ENCODE data around the gene PLAAT1.

The PLAAT1 gene

DNA sequence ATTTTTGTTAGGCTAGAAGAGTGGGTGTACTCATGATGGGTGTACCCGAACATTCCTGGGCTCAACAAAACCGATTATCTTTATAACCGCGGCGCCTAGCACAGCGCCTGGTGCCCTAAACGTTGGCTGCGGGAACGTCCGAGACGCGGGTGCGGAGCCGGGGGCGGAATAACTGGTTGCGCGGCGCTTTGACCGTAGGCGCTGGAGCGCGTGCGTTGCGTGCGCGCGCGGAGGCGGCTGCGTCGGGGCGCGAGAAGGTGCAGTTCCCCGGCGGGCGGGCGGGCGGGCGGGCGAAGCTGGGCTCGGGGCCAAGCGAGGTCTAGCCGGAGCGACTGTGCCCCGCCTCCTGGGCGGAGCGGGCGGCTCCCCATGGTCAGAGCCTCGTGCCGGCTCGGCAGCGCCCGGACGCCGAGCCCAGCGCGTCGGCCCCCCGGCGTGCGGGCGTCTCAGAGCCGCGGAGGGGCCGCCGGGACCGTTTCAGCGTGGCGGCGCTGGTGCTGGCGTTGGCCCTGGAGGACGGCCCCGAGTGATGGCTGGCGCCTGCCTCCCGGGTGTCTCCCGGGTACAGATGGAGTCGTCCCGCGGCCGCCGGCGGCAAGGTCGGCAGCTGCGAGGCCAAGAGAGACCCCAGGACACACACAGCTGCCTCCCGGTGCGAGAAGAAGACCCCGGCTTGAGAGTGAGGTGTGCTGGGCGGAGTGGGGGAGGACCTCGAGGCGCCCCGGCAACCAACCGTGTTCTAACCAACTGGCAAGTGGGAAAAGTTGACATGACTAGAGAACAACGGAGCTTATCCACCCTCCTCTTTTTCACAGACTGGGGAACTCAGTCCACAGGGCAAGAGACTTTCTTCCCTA, at the start of gene PLAAT1:
TSS of gene PLAAT1 (plus strand) at position 373 of the 857 bp plus-strand sequence. CDS start 14,429 bp downstream, outside the sequence.
- no peak for FAIRE-seq

DNA sequence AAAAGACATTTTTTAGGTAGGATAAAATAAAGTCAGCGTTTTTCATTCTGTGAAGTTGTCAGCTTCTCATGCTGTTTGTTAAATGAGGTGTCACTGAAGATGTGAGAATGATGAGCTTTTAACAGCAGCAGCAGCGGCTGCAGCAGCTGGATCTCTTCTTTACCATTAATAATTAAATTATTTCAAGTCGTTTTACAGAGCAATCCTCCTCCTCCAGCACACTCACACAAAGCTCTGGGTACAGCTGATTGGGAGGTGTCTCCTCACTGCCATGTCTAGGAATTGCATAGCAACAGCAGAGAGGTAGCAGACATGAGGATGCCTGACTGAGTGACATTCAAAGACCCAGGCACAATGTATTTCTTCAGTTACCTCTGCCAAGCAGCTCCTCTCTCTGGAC, 46.7 kb upstream of the PLAAT1 start:
- peak; percentile 90 for FAIRE-seq

DNA sequence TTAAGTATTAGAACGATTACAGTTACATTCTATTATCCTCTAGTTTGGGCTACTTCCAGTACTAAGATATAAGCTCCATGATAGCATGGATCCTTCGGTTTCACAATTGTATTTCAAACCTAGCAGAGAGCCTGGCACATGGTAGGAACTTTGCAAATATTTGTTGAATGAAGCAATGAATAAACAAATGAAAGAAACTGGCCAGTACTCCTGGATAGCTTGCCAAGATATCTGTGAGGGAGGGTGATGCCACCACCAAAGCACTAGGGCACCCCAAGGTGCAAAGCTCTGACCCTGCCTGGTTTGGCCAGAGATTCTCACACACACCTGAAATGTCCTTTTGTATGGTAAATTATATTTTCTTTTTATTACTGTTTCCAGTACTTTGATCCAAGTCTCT, 44.3 kb upstream of the PLAAT1 start:
- no peak for FAIRE-seq

DNA sequence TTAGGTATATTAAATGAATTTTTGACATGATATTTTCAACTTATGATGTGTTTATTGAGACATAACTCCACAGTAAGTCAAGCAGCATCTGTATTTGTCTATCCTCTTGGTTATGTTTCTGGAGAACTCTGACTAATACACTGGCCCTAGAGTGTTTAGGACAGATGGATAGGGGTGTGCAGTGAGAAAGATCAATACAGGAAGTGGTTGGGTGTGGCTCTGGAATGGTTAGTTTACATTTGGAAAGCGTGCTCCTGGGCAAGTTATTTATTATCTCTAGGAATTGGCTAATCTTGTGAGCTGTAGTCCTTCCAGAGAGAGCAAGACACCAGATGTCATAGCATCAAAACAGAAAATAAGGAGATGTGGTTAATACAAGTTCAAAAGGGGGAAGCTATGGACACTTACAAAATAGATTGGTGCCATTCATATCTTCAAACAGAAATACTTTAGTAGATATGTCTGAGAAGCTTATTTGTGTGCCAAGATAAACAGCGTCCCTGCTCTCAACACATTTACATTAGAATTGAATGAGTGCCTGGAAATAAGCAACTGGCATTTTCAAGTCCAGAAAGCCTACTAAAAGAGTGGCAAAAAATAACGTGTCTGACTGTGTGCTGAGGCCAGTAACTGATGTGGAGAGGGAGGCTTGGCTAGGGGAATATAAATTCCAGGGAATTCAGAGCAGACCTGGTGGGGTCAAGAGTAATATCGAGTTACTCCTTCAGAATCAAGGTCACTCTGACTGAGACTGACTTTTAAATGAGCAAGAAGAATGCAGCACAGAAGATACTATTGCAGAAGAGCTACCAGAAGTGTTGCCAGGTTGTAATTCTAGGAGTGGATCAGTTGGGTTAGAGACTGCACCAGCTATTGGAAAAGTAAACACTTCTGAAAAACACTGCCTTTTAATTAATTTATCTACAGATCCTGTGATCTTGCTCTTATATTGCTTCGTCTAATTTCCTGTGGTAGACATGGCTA, 33.4 kb upstream of the PLAAT1 start:
- peak; percentile 43 for FAIRE-seq

DNA sequence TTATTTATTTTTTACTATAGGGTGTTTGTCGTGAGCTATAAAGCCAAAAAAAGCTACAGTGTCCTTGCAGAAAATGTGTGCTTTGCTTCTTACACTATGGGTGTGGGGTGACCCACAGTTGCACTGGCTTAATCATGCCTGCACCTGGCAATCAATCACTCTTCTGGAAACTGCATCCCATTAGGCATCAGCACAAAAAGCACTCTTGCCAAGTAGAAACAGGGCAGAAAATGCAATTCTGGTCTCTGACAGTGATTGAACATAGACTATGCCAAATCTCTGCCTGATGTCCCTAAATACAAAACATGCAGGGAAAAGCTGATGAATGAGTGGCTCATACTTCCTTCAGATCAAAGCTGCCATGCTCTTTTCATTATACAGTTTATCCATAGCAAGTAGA, 30.4 kb upstream of the PLAAT1 start:
- FAIRE-seq, result no peak

DNA sequence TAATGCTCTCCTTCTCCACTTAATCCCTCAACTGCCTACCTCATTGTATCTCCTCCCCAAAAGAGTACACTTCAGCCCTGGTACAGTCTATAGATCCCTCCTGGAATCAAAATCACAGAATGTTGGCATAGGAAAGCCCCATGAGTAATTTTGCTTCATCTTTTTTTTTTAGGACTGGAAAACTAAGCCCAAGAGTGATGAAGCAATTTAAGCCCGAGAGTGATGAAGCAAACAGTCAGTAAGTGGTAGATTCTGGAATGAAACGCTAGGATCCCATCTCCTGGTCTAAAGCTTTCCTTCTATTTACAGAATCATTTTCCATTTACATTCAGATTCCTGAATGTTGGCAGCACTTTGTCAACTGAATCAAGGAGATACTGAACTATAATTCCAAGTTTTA, 29.8 kb upstream of the PLAAT1 start:
- no peak for FAIRE-seq

DNA sequence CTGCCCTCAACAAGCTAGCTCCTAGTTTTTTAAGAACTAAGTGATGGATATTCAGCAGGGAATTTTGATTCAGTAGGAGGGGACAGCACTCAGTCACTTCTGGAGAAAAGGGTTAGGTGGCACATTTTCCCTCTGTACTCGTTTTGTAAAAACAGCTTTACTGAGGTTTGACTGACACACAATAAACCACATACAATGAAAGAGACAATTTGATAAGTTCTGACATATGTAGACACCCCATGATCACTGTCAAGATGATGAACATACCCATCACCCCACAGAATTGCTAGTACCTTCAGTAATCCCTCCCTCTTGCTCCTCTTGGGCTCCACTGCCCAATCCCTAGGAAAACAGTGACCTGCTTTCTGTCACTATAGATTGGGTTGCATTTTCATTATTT, 29.0 kb upstream of the PLAAT1 start:
- FAIRE-seq, result no peak

DNA sequence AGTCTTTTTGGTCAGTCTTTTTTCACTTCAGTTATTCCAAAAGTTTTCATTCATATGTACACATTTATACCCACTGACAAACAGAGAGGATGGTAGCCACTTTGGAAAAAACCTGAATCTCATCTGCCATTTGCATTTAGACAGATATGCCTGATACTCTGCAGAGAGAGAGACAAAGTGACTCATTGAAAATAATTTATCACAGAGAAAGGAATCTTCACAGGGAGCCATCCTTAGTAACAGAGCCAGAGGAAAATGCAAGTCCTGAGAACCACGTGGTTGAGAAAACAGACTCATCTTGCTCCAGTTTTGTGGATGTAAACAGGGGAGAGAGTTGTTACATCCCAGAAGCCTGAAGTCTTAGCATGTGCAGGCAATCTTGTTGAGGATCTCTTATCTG, 28.2 kb upstream of the PLAAT1 start:
- no peak for FAIRE-seq

DNA sequence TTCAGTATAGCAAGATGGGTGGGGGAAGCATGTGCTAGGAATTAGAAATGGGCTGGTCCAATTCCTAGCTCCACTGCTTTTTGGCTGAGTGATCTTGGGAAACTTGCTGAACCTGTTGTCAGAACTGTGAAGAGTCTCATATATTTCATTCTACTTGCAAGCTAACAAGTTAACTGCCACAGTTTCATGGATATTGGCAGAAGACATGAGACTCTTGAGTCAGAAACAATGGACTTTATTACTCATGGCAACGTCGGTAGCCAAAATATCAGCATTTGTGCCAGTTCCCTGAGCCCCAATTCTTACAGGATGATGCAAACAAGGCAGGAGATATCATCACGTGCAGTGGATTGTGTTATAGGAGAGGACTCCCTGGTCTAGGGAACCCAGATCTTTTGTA, 26.6 kb upstream of the PLAAT1 start:
- FAIRE-seq, result no peak

DNA sequence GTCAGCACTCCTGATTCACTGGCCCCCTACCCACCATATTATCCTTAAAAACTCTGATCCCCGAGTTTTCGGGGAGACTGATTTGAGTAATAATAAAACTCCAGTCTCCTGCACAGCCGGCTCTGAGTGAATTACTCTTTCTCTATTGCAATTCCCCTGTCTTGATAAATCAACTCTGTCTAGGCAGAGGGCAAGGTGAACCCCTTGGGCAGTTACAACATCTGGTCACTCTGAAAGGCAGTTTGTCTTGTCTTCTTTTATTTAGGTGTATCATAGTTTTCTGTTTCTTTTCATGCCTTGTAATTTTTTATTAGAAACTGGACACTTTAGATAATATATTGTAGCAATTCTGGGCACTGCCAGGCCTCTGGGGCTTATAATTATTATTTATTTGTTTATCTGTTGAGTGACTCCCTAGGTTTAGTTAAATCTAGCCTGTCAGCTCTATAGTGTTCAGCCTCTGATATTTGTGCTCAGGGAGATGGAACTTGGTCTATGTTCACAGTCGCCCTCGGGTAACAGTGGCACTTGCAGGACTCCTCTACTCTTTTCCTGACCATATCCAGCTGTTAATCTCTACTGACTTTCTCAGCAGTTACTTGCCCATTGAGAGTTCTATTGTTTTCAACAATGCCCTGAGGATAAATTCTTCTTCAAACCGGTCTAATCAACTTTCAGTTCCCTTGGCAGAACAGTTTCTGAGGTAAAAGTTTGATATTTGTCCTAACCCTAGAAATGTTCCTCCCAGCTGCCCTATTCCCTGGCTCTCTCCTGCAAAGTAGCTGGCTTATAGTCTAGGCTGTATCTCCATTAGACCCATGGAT, 15.5 kb upstream of the PLAAT1 start:
- FAIRE-seq, result no peak

DNA sequence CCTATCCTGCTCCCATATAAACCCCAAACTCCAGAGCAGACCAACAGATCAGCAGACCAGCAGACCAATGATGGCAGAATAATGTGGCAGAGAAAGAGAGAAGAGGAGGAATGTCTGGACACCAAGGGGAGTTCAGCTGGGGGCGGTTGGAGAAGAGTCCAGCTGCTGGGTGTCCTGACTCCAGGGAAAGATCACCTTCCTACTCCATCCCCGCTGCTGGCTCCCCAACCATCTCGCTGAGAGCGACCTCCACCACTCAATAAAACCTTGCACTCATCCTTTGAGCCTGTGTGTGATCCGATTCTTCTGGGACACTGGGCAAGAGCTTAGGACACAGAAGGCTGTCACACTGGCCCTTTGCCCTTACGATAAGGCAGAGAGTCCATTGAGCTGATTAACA, 12.8 kb upstream of the PLAAT1 start:
- FAIRE-seq, result no peak

DNA sequence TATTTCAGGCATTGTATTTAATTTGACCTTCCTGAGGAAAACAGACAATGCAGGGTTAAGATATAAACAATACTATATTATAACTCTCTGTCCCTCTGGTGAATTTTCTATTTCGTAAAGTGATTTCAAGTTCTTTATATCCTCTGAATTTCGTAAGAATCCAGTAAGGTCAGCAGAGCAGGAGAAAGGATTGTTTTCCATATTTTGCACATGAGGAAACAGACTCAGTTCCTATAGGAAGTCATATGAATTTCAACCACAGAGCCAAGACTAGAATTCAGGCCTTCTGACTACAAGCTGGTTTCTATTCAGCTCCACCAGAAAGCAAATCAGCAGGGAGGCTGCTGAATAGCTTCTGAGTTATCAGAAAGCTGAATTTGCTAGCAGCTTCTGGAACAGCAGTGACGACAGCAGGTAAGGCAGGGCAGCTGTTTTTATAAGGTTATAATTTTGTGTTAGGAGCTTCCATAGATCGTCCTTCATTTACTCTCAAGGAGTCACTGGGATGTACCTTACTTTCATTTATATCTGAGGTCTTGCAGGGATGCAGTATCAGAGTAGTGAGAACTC, 11.1 kb upstream of the PLAAT1 start:
- FAIRE-seq, result no peak

DNA sequence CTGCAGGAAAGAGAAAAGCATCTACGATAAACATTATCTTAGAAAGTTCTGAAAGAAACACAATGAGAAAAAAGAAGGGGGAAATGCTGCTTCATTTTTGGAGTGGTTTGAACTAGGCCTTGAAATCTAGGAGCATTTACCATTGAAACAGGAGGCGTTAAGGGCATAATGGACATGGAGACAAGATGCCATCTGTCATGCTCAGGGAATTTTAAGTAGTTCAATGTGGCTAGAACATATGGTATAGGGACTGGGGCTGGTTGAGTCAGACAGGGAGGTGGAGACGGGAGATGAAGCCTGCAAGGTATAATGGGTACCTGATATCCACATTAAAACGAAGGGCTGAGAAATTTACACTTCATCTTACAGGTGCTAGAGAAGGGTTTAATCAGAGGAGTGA, 10.4 kb upstream of the PLAAT1 start:
- no peak for FAIRE-seq

DNA sequence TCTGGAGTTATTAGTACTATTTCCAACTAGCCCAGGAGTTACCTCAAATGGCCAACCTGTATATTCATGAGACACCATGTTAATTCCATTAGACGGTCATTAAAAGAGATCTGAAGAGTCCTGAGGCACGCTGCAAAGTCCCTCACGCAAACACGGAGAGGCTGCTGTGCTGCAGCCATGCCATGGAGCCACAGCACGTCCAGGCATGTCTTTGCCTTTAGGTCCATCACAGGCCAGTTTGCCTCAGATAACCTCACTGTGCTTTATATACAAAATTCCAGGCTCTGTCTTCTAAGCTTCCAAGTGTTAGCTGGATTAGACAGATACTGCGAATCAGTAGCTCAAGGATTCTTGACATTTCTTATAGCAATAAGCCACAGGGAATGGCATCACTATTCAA, 9.8 kb upstream of the PLAAT1 start:
- FAIRE-seq, result no peak

DNA sequence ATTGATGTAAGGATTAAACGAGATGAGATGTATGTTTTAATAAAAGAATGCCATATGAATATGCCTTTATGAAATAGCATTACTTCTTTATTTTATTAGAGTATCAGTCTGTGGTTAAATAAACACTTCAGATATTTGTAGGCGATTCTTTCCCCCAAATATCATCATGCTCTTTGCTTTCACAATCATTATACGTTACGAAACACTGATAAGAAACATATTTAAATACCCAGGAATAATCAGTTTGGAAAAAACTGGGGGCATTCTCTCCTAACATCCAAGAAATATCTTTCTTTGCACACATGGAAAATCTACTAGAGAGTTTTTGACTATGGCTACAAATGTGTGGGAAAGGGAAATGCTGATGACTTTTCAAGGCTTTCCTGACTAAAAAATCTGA, 4.4 kb upstream of the PLAAT1 start:
- FAIRE-seq, result no peak

DNA sequence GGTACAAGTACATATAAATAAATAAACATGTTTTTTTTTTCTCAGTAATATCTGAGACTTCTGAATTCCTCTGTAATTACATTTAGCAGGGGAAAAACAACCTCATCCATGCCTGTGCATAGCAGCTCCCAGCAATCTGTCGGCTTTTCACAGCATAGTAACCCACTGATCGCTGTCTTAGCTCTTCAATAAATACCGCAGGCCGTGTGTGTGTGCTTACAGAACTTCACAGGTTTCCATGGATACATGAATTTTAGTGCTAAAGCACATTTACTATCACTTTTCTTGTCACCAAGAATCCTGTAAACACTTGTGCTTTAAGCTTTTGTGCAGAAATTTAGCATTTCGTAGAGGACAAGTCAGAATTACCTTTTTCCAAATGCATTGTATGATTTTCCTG, 4.0 kb upstream of the PLAAT1 start:
- FAIRE-seq, result no peak

DNA sequence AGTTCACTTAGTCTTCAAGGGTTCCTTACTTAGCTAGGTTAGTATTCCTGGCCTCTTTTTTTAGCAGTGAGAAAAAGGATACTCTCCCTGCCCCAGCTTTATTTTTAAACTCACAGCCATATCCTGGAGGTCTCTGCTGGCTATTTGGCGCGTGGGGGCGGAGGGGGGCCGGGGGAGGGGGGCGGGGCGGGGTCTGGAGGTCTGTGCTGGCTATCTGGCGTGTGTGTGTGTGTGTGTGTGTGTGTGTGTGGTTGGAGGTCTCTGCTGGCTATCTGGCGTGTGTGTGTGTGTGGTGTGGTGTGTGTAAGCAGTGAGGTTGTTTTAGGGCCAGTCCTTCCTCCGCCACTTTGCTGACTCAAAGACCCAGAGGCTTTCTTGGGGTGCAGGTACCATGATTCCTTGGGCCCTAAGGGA, 579 bp upstream of the PLAAT1 start:
- FAIRE-seq, result no peak

DNA sequence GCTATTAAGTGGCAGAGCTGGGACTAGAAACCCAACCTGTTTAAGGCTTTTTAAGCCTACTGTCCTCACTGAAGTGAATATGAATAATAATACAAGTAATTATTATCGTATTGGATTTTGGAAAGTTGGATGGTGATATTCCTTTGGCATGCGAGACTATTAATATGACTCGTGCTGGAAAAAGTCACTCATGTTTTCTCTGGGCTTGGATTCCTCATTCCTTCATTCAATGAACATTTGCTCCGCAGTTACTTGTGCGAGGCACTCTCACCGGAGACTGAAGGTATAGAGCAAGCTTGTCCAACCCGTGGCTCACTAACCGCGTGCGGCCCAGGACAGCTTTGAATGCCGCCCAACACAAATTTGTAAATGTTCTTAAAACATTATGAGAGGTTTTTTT, 694 bp downstream of the PLAAT1 start:
- FAIRE-seq, result no peak

DNA sequence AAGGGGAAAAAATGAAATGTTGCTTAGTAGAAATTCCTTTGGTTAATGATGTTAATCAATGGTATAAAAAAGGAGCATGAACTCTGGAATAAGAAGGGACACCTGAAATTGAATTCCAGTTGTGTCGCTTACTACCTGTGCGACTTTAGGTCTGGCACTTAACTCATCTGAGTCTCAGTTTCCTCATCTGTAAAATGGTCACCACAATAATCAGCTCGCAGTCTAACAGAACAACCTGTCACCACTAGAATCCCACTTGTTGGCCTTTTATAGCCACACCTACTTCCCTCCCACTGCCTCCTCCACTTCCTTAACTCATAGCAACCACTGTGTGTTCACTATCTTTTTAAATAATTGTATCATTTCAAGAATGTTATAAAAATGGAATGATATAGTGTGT, 2.5 kb downstream of the PLAAT1 start:
- no peak for FAIRE-seq

DNA sequence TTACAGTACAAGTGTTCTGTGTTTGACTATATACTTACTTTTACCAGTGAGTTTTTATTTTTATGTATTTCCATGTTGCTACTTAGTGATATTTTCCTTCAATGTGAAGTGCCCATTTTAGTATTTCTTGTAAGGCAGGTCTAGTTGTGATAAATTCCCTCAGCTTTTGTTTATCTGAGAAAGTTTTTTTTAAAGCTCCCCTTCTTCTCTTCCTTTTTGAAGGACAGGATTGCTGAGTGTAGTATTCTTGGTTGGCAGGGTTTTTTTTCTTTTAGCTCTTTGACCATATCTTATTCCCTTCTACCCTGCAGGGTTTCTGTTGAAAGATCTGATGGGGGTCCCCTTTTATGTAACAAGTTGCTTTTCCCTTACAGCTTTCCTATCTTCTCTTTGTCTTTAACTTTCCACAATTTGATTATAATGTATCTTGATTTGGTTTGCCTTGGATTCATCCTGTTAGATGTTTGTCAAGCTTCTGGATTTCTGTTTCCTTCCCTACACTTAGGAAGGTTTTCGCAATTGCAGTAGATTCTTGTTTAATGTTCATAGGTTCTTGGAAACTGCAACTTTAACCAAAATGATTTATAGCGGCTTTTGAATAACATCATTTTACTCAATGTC, 7.9 kb downstream of the PLAAT1 start:
- FAIRE-seq, result no peak

DNA sequence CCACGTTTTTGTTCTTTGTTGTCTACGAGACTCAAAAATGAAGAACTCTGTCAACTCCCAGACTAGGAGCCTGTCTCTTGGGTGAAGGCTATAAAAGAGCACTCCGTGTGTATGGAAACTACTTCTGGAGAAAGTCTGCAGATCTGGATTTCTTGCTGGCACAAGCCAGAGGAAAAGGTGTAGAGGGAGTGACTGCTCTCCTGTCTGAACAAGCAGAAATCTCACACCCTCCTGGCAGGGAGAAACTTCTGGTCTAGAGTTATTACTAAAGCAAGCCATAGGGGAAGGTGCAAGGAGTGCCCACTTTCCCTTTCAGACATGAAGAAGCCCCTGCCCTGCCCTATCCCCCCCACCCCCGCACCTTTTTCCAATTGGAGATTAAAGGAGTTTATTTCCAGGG, 9.5 kb downstream of the PLAAT1 start:
- FAIRE-seq, result no peak

DNA sequence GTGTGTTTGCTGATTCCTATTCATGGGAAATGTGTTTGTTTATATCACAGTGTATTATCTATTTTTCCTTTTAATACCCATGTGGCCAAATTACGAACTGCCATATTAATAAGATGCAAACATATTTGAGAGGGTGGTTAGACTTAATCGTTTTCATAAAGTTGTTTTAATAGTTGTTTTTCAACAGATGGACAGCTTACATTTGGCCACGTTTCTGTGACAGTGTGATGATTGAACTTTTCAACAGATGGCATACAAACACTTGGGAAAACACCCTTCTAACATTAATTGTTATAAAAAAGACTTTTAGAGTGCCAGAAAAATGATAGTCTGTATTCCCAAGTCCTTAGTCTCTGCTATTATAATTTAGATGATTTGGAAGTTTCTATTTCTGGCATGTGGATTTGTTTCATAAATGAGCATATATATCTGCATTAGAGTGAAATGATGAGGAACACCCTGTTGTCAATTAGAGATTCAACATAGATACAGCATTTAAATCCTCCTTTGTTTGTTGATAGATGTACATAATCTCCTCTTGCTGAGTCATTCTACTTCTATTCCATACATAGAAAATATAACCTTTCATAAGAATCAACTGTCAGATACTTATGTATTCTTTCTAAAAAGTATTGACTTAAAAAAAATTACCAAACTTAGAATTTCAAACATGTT, 13.1 kb downstream of the PLAAT1 start:
- FAIRE-seq, result no peak

Data from islet of Langerhans (tissue), 1 donor.